ENCODE measurements around the gene PRKG1. TPM values are rescaled to one million over a fixed set of nuclear protein-coding genes. Genes with fewer than 3 reads are reported as not detected.

PRKG1 gene
- total and polyA plus RNA-seq, 2 of the 4 experiments (the other 2 are of a cell fraction) = 3.5 to 18.3 TPM

- H3K14ac ChIP-seq (replicated peaks; ENCODE audit: low read depth, low read length) = no peak overlapping the region
- in situ Hi-C loops (cut with MboI; ENCODE audit: low sequenced_read_pairs) = no loop called here
- POLR2A ChIA-PET (ENCODE audit: unreplicated experiment) = no interaction called here
Measured at GRCh38 chr10:52077814-52078213, 1003.5 kb downstream of the PRKG1 start.

More at GRCh38 chr10:52077814-52078213, 1003.5 kb downstream of the PRKG1 start:
- Histone ChIP-seq H2AFZ (replicated peaks; ENCODE audit: low read length, poor library complexity) (no peak overlapping the region), H4K91ac (ENCODE audit: insufficient read depth, low read depth, low read length) (no peak overlapping the region), H2BK15ac (ENCODE audit: low read depth, low read length) (no peak overlapping the region), H3K36me3 (ENCODE audit: control insufficient read depth, insufficient read depth, low read length) (no peaks in the 10 kb centered on the region), H3K56ac (ENCODE audit: extremely low read depth, insufficient read depth, low read length) (no peak overlapping the region), H3K9me3 (ENCODE audit: control insufficient read depth, insufficient read depth, low read length) (no peaks in the 10 kb centered on the region), H3K79me1 (ENCODE audit: low read depth in 1 of 2, low read length in 2 of 2) (no peaks in the 10 kb centered on the region), H3K9ac (ENCODE audit: low read depth, low read length) (no peak overlapping the region), H3K18ac (ENCODE audit: low read depth, low read length) (no peak overlapping the region), H3K23ac (ENCODE audit: low read depth, low read length) (no peak overlapping the region), H4K8ac (ENCODE audit: low read depth in 2 of 2, low read length in 2 of 2) (no peak overlapping the region), H3K9me1 (ENCODE audit: insufficient read depth, low read length) (no peaks in the 10 kb centered on the region), H3K4me3 (ENCODE audit: insufficient read depth, low read depth, low read length) (no peak overlapping the region), H3K27me3 (ENCODE audit: control insufficient read depth, insufficient read depth, low read length) (no peaks in the 10 kb centered on the region), H2BK120ac (ENCODE audit: low read depth, low read length) (no peak overlapping the region), H2AK5ac (ENCODE audit: low read depth, low read length) (no peak overlapping the region), H4K20me1 (ENCODE audit: insufficient read depth, low read length) (no peaks in the 10 kb centered on the region), H2AK9ac (replicated peaks; ENCODE audit: low read depth, low read length, poor library complexity) (no peak overlapping the region), H4K5ac (ENCODE audit: low read depth, low read length) (no peak overlapping the region), H2BK5ac (ENCODE audit: low read depth, low read length, poor library complexity, severe bottlenecking) (no peak overlapping the region), H3K4me1 (ENCODE audit: control insufficient read depth, insufficient read depth, low read length) (no peaks in the 10 kb centered on the region), H2BK20ac (ENCODE audit: low read depth, low read length) (no peak overlapping the region), H3K27ac (ENCODE audit: insufficient read depth, low read length) (no peak overlapping the region), H3K4ac (ENCODE audit: low read depth, low read length) (no peak overlapping the region), H3K4me2 (ENCODE audit: low read depth, low read length) (no peak overlapping the region)
- no TSS peak for BruUV-seq (replicated peaks)
- WGBS, 2 experiments (ENCODE audit: extremely low coverage in 2 of 2, insufficient read length in 1 of 2) = no CpG with 5 or more reads among the region's 7 CpGs
- ATAC-seq (ENCODE audit: low read depth) (no peak), DNase-seq (no peak)
- TF ChIP-seq CTCF (conservative IDR thresholded peaks at IDR 0.05; ENCODE audit: low read depth, low read length) (no peak), POLR2A (IDR thresholded peaks at IDR 0.05; ENCODE audit: low read depth, low read length) (no peak), FOS (IDR thresholded peaks at IDR 0.05; ENCODE audit: low read depth, low read length) (no peak), ELK1 (IDR thresholded peaks at IDR 0.05; ENCODE audit: borderline replicate concordance, low read depth, low read length) (no peak), NFE2L2 (IDR thresholded peaks at IDR 0.05; ENCODE audit: low read depth, low read length) (no peak), SMC3 (IDR thresholded peaks at IDR 0.05; ENCODE audit: low read depth, low read length) (no peak), CEBPB (IDR thresholded peaks at IDR 0.05; ENCODE audit: low read depth, low read length) (no peak), RAD21 (IDR thresholded peaks at IDR 0.05; ENCODE audit: low read length) (no peak), MXI1 (IDR thresholded peaks at IDR 0.05; ENCODE audit: borderline replicate concordance, low read depth, low read length) (no peak), MAFK (IDR thresholded peaks at IDR 0.05; ENCODE audit: low read depth, low read length) (no peak), RFX5 (IDR thresholded peaks at IDR 0.05; ENCODE audit: low read depth, low read length) (no peak), USF2 (IDR thresholded peaks at IDR 0.05; ENCODE audit: low read depth, low read length) (no peak), CHD1 (IDR thresholded peaks at IDR 0.05; ENCODE audit: low read depth, low read length) (no peak), MAZ (IDR thresholded peaks at IDR 0.05; ENCODE audit: borderline replicate concordance, low read depth, low read length) (no peak), BHLHE40 (IDR thresholded peaks at IDR 0.05; ENCODE audit: low read depth, low read length) (no peak)
- CTCF ChIA-PET = no interaction called here
- intact Hi-C loops (cut with micrococcal nuclease) (no loop called here), dilution Hi-C loops (cut with HindIII; ENCODE audit: low sequenced_read_pairs, unreplicated experiment) (no loop called here)
